ENCODE data around the gene POLR2E. TPM values are rescaled to one million over a fixed set of nuclear protein-coding genes. Genes with fewer than 3 reads are reported as not detected.
A peak's percentile ranks its signal among the peaks of the same experiment; 100 is the strongest.
"Not testable (repeated sequence)": the region's sequence is repeated elsewhere in the genome, so short reads cannot be mapped to it uniquely, and the experiment has no call there.

POLR2E gene
- total RNA-seq, 2 donors from 2014 or later, result 225 to 254 TPM

GRCh38 chr19:1115646-1116420 is 20.7 kb upstream of the POLR2E start:
- H3K9me3 Mint-ChIP-seq, result no peaks in the 10 kb centered on the region

DNA sequence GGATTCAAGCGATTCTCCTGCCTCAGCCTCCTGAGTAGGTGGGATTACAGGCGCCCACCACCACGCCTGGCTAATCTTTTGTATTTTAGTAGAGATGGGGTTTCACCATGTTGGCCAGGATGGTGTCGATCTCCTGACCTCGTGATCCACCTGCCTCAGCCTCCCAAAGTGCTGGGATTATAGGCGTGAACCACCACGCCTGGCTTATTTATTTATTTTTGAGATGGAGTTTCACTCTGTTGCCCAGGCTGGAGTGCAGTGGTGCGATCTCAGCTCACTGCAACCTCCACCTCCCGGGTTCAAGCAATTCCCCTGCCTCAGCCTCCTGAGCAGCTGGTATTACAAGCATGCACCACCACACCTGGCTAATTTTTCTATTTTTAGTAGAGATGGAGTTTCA is 19.6 kb upstream of the POLR2E start:
- H3K27me3 ChIP-seq (ENCODE audit: control insufficient read depth, insufficient read depth, low read length, poor library complexity, severe bottlenecking); H3K27ac Mint-ChIP-seq; H3K27ac ChIP-seq (ENCODE audit: low read depth, low read length); H3K4me1 ChIP-seq (ENCODE audit: control insufficient read depth, insufficient read depth, low read length); H3K4me3 ChIP-seq (ENCODE audit: low read length); H3K9me3 Mint-ChIP-seq; H3K27me3 Mint-ChIP-seq (ENCODE audit: insufficient read depth); H3K9ac ChIP-seq (ENCODE audit: extremely low read depth, low read length, poor library complexity, severe bottlenecking); DNase-seq; H3K4me3 Mint-ChIP-seq; H3K4me1 Mint-ChIP-seq; H3K9me3 ChIP-seq (ENCODE audit: control insufficient read depth, low read length): not testable (repeated sequence)
- 87 to 95% methylated on average over 7 to 8 of the region's 9 CpGs for WGBS, 2 experiments (ENCODE audit: insufficient coverage in 1 of 2, insufficient read length in 1 of 2)
- H3K36me3 ChIP-seq (ENCODE audit: control insufficient read depth, insufficient read depth, low read length), result peaks cover 21% of the 10 kb centered on the region
- peaks cover 13% of the 10 kb centered on the region for H3K36me3 Mint-ChIP-seq (ENCODE audit: low read depth)

More at GRCh38 chr19:1115646-1116420, 20.7 kb upstream of the POLR2E start:
- H3K36me3 ChIP-seq (ENCODE audit: control insufficient read depth, insufficient read depth, low read length), result peaks cover 27% of the 10 kb centered on the region
- H3K27ac ChIP-seq (ENCODE audit: low read depth, low read length), result no peak overlapping the region
- no peak overlapping the region for H3K4me3 Mint-ChIP-seq
- no peak overlapping the region for H3K27ac Mint-ChIP-seq
- no peak overlapping the region for H3K9ac ChIP-seq (ENCODE audit: extremely low read depth, low read length, poor library complexity, severe bottlenecking)
- 94 to 95% methylated on average over 21 to 35 of the region's 35 CpGs for WGBS, 2 experiments (ENCODE audit: insufficient coverage in 1 of 2, insufficient read length in 1 of 2)
- no peaks in the 10 kb centered on the region for H3K4me1 Mint-ChIP-seq
- no peaks in the 10 kb centered on the region for H3K27me3 ChIP-seq (ENCODE audit: control insufficient read depth, insufficient read depth, low read length, poor library complexity, severe bottlenecking)
- H3K36me3 Mint-ChIP-seq (ENCODE audit: low read depth), result peaks cover 20% of the 10 kb centered on the region
- TF ChIP-seq, protein P1, sequence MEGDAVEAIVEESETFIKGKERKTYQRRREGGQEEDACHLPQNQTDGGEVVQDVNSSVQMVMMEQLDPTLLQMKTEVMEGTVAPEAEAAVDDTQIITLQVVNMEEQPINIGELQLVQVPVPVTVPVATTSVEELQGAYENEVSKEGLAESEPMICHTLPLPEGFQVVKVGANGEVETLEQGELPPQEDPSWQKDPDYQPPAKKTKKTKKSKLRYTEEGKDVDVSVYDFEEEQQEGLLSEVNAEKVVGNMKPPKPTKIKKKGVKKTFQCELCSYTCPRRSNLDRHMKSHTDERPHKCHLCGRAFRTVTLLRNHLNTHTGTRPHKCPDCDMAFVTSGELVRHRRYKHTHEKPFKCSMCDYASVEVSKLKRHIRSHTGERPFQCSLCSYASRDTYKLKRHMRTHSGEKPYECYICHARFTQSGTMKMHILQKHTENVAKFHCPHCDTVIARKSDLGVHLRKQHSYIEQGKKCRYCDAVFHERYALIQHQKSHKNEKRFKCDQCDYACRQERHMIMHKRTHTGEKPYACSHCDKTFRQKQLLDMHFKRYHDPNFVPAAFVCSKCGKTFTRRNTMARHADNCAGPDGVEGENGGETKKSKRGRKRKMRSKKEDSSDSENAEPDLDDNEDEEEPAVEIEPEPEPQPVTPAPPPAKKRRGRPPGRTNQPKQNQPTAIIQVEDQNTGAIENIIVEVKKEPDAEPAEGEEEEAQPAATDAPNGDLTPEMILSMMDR (conservative IDR thresholded peaks at IDR 0.05), result no peak
- no peak overlapping the region for H3K4me3 ChIP-seq (ENCODE audit: low read length)
- H3K4me1 ChIP-seq (ENCODE audit: control insufficient read depth, insufficient read depth, low read length), result no peaks in the 10 kb centered on the region
- DNase-seq, result no peak
- H3K9me3 ChIP-seq (ENCODE audit: control insufficient read depth, low read length), result no peaks in the 10 kb centered on the region
- H3K27me3 Mint-ChIP-seq (ENCODE audit: insufficient read depth), result no peaks in the 10 kb centered on the region

GRCh38 chr19:1113986-1114483 is 18.9 kb upstream of the POLR2E start:
- Mint-ChIP-seq H3K4me1 (no peaks in the 10 kb centered on the region), H3K36me3 (ENCODE audit: low read depth) (peaks cover 13% of the 10 kb centered on the region), H3K27ac (no peak overlapping the region), H3K27me3 (ENCODE audit: insufficient read depth) (no peaks in the 10 kb centered on the region), H3K9me3 (no peaks in the 10 kb centered on the region), H3K4me3 (no peak overlapping the region)
- H3K9me3 ChIP-seq (ENCODE audit: control insufficient read depth, low read length), result no peaks in the 10 kb centered on the region
- H3K27ac ChIP-seq (ENCODE audit: low read depth, low read length), result no peak overlapping the region
- no peaks in the 10 kb centered on the region for H3K4me1 ChIP-seq (ENCODE audit: control insufficient read depth, insufficient read depth, low read length)
- 93 to 96% methylated on average over 24 to 25 of the region's 25 CpGs for WGBS, 2 experiments (ENCODE audit: insufficient coverage in 1 of 2, insufficient read length in 1 of 2)
- no peak overlapping the region for H3K4me3 ChIP-seq (ENCODE audit: low read length)
- H3K9ac ChIP-seq (ENCODE audit: extremely low read depth, low read length, poor library complexity, severe bottlenecking), result peak overlapping the region; percentile 15
- no peaks in the 10 kb centered on the region for H3K27me3 ChIP-seq (ENCODE audit: control insufficient read depth, insufficient read depth, low read length, poor library complexity, severe bottlenecking)
- no peak for DNase-seq
- TF ChIP-seq, protein P1 (conservative IDR thresholded peaks at IDR 0.05), result no peak
- peaks cover 20% of the 10 kb centered on the region for H3K36me3 ChIP-seq (ENCODE audit: control insufficient read depth, insufficient read depth, low read length)

All from endodermal cell (in vitro differentiated cells).